HTR-8/SVneo (cell line): Measurements from ENCODE around the gene ZMAT5.

Source experiments
- DNase-seq: peaks from one replicate; pipeline ENCODE4 v3.0.0; 2011; ENCODE audit warnings: low spot score, mixed read lengths; ENCODE audit not compliant: insufficient read length
- FAIRE-seq: peaks from 2 replicates; lab custom pipeline; 2011; peaks lifted over from hg19 to GRCh38; lab: Jason Lieb, UNC

The ZMAT5 gene

DNA sequence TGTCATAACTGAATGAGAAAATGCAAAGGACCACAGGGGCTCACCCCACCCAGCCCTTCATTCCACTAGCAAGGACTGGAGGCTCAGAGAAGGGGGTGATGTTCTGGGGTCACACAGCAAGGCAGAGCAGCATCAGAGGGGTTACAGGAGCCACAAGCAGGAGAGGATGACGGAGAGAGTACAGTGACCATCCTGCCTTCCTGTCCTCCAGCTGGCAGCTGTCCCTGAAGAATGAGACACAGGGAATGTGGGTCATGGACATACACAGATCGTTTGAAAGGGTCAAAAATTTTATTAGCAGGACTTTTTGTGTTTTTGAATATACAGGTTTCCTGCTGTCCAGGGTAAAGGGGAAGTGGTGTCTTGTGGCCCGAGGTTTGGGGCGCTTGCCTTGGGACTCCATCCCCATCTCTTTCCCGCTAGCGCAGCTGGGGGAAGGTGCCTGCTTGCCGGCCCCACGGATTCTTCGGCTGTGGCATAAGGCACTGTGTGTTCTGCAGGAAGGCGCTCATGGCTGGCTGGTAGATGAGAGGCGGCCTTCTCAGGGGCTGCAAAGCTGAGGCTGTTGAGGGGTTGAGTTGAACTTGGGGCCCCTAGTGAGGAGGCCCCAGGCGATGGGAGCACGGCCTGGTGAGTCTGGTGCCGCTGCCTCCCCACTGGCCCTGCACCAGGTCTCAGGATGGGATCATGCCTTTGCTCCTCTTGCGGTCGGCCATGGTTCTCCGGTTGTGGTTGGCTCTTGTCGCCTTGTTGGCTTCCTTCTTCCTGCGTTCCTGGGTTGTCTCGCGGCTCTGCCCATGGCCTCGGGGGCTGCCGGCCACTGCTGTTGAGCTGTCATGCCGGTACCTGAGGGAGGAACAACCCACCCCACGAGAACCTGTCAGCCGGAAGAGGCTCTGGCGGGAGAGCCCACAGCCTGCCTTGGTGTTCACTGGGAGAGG is 21.8 kb upstream of the ZMAT5 start:
- no peak for DNase-seq
- FAIRE-seq, result no peak

DNA sequence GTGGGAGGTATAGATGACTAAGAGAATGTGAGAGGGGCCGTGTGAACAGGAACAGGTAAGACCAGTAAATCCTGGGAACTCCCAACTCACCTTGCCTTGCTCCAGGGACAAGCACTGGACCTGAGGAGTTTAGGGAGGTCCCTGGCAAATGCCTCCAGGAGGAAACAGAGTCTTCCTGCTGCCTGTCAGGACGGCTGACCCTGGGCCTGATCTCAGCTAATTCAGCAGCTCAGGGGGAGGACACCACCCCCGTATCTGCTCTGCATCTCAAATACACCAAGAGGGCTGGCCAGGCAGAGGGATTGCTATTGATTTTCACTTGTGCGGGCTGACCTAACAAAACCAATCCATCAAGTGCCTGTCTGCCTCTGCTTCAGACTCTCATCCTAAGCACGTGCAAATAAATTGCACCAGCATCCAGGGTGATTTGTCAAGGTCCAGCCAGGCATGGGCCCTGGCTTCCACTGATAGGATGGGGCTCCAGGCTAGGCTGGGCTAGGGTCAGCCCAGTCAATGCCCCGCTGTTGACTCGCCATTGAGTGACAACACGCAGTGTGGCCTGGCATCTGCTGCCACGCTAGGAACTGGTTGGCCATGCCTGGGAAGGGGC is 20.7 kb upstream of the ZMAT5 start:
- no peak for DNase-seq
- FAIRE-seq, result no peak

DNA sequence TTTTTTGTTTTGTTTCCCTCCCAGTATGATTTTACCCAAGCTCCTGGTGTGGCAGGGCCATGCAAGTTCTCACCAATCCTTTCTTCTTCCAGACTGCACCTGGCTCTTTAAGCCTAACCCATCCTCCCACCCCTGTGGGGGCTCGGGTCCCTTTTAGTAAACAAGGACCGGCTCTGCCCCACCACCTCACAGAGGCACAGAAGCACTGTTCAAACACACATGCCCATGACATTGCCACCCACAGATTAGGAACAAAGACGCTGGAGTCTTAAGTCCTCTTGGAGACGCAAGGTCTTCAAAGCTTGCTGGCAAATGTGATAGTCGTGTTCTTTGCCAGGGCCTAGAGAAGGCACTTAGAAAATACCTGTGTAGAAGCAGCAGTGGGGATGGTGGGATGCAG is 19.2 kb upstream of the ZMAT5 start:
- no peak for FAIRE-seq
- DNase-seq, result no peak

GRCh38 chr22:29784451-29785361 is 17.9 kb upstream of the ZMAT5 start:
- FAIRE-seq (no peak), DNase-seq (no peak)

- DNase-seq (no peak), FAIRE-seq (no peak)
These were observed 15.4 kb upstream of the ZMAT5 start for GRCh38 chr22:29782061-29782845.

DNA sequence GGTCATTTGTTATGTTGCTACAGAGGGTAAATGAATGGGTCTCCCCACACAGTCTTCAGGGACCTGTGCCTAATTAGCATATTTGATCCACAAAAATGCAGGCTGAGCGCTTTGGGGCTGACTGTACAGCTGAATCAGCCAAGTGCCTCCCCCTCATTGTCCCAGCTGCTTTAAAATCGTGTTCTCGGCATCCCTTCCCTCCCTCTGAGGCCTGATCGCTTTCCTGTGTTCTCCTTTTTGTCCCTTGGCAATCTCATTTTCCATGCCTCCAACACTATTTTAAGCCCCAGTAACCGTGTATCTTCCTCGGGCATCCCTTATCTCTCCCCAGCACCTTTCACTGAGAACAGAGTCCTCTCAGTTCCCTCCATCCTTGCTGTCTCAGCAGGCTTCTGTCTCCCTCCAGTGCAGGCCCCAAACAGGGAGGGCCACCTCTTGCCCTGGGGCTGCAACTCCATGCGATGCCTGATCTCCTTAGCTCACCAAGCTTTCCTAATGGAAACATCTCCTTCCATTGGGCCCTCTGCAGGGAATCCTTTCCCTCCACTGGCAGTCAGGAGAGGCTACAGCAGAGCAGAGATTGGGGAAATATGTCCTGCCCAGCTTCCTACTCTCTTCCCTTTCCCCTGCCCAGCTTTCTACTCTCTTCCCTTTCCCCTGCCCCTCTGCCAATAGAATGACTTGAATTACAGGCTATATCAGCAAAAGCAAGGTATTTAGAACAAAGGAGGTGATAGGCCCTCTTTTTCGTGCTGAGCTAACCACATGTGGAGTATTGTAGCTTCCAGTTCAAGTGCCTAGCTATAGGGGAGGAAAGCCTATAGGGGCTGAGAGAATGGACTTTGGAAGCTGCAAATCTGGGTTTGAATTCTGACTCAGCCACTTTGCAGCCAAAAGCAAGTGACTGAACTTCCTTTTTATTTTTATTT is 14.2 kb upstream of the ZMAT5 start:
- FAIRE-seq, result no peak
- DNase-seq, result peak; percentile 54

- DNase-seq, result no peak
- no peak for FAIRE-seq
These were observed 13.4 kb upstream of the ZMAT5 start for GRCh38 chr22:29780220-29780619.

DNA sequence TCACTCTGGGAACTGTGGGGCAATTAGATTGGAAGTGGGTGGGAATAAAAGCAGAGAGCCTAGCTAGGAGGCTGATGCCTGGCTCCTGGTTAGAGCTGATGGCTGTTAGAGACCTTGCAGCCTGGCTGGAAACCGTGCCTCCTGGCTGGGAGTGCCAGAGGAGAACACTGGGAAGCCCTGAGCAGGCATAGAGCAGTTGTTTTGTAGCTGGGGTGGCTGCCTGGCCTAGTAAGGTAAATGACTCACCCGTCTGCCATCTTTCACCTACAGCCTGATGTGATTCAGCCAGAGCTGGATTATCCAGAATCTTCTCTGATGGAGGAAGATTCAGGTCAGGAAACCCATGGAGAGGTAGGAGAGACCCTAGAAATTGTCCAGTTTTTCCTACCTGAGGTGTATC is 6.4 kb upstream of the ZMAT5 start:
- peak; percentile 23 for DNase-seq
- no peak for FAIRE-seq

GRCh38 chr22:29772170-29772641 is 5.4 kb upstream of the ZMAT5 start:
- DNase-seq, result peak; percentile 27
- no peak for FAIRE-seq

DNA sequence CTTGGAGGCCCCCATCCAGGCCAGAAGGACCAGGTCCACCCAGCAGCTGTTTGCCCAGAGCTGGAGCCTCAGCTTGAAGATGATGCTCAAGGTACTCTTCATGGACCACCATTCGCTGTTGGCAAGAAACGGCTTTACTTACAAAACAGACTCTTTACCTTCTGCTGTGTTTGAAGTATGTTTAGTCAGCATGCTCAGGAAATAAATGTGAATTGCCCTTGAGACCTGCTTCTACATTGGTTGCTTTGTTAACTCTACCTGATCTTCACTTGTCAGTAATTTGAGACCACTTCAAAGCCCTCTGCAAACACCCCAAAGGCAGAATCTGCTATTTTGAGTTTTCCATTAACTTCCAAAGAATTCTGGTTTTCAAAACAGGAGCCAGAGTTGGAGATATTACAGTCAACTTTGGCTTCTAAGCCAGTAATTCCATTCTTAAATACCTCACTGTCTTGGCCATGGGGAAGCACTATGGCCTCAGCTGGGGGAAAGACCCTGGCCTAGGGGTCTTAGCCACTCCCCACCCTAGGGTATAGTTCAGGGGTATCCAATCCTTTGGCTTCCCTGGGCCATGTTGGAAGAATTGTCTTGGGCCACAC is 3.0 kb upstream of the ZMAT5 start:
- FAIRE-seq, result no peak
- no peak for DNase-seq

DNA sequence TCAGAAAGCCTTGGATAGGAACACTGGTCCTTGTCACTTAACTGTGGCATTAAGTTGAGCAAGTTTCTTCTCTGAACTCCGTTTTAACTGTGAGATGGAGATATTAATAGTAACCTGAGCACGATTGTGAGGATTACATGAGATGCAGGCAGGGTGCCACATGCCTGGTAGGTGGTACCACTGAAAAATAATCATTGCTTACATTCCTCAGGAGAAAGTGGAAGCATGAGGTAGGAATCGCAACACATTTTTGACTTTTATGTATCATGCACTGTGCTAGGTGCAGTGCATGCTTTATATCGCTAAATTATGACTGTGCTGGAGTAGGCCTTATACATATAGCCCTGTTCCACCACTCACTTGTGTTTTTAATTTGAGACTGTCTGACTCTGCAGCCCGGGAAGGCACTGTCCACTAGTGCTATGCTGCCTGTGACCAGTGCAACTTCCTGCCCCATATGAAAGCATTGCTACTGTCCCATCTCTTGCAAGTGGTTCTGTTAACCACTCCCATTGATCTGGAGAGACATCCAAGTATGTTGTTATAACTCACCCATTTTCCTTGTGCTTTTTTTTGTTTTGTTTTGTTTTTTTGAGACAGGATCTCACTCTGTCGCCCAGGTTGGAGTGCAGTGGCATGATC is 1.4 kb upstream of the ZMAT5 start:
- DNase-seq (no peak), FAIRE-seq (no peak)

GRCh38 chr22:29767171-29768051 is 604 bp upstream of the ZMAT5 start, which contains the start of gene UQCR10:
UQCR10 (plus strand) TSS chr22:29767369; CDS start chr22:29767399, 30 bp downstream.
- peak; percentile 90 for DNase-seq
- no peak for FAIRE-seq

- FAIRE-seq (no peak), DNase-seq (no peak)
These were observed 739 bp downstream of the ZMAT5 start for GRCh38 chr22:29765905-29766631.

GRCh38 chr22:29762263-29762662 is 4.5 kb downstream of the ZMAT5 start:
- DNase-seq (no peak), FAIRE-seq (no peak)

GRCh38 chr22:29758959-29759358 is 7.8 kb downstream of the ZMAT5 start:
- DNase-seq (no peak), FAIRE-seq (no peak)

GRCh38 chr22:29758068-29758622 is 8.7 kb downstream of the ZMAT5 start:
- DNase-seq (no peak), FAIRE-seq (no peak)
